ENCODE results near the gene KCNG2.

Gene KCNG2

DNA sequence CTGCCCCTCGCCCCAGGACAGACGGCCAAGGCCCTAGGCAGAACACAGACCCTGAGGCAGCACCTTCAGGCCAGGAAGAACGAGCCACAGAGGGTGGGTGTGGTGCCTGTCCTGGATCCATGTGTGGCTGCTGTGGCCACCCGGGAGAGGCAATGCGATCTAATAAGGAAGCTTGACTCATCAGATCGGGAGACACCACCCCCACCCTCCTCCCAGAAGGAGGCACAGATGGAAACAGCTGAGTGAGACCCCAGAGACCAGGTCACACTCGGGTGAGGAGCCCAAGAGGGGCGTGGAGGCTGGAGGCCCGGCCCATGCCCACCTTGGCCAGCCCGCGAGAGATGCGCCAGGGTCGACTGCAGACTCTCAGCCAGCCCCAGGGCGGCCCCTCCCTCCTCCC is 20.3 kb downstream of the KCNG2 start:
- Histone ChIP-seq H3K9me2 (replicated peaks; ENCODE audit: low read depth, low read length) (no peaks in the 10 kb centered on the region), H3K79me2 (ENCODE audit: insufficient read depth, low read length) (no peaks in the 10 kb centered on the region), H3K4me2 (ENCODE audit: low read depth, low read length, poor library complexity, severe bottlenecking) (no peak overlapping the region), H3K27me3 (ENCODE audit: insufficient read depth, low read length, poor library complexity, severe bottlenecking) (no peaks in the 10 kb centered on the region), H3K36me3 (ENCODE audit: insufficient read depth, low read length) (no peaks in the 10 kb centered on the region), H3F3A (ENCODE audit: low read depth) (no peaks in the 10 kb centered on the region), H3K9ac (ENCODE audit: low read depth, low read length, poor library complexity, severe bottlenecking) (no peak overlapping the region), H3K4me3 (ENCODE audit: low read length, poor library complexity, severe bottlenecking) (no peak overlapping the region), H3K9me3 (ENCODE audit: insufficient read depth, low read depth, low read length) (peaks cover 26% of the 10 kb centered on the region; the same call in 1 of the 2 replicates), H3K4me1 (ENCODE audit: insufficient read depth, low read length, poor library complexity, severe bottlenecking) (no peaks in the 10 kb centered on the region), H2AFZ (ENCODE audit: low read length) (no peak overlapping the region), H4K20me1 (ENCODE audit: insufficient read depth, low read length, poor library complexity, severe bottlenecking) (no peaks in the 10 kb centered on the region)
- TF ChIP-seq, protein P1, sequence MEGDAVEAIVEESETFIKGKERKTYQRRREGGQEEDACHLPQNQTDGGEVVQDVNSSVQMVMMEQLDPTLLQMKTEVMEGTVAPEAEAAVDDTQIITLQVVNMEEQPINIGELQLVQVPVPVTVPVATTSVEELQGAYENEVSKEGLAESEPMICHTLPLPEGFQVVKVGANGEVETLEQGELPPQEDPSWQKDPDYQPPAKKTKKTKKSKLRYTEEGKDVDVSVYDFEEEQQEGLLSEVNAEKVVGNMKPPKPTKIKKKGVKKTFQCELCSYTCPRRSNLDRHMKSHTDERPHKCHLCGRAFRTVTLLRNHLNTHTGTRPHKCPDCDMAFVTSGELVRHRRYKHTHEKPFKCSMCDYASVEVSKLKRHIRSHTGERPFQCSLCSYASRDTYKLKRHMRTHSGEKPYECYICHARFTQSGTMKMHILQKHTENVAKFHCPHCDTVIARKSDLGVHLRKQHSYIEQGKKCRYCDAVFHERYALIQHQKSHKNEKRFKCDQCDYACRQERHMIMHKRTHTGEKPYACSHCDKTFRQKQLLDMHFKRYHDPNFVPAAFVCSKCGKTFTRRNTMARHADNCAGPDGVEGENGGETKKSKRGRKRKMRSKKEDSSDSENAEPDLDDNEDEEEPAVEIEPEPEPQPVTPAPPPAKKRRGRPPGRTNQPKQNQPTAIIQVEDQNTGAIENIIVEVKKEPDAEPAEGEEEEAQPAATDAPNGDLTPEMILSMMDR (conservative IDR thresholded peaks at IDR 0.05; ENCODE audit: low read length): no peak
- no peak for TF ChIP-seq EZH2phosphoT487 (IDR thresholded peaks at IDR 0.05; ENCODE audit: borderline replicate concordance)

DNA sequence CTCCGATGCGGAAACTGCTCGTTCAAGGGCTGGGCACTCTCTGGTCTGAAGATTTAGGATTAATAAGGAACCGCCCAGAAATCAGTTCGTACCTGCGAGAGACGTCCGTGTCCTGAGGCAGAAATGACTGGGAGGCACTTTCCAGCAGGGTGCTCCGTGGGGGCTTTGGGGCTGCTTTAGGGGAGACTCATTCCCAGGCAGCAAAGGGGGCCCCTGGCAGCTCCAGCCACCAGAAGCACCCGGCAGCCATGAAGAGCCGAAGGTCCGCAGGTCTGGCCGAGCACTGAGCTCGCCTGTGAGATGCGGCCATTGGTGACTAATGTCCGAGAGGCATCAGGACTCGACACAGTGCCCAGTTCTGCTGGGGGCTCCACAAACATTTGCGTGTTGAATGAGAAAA is 20.9 kb downstream of the KCNG2 start:
- H4K20me1 ChIP-seq (ENCODE audit: insufficient read depth, low read length, poor library complexity, severe bottlenecking): no peaks in the 10 kb centered on the region
- H3K9me3 ChIP-seq (ENCODE audit: insufficient read depth, low read depth, low read length): peaks cover 26% of the 10 kb centered on the region; the same call in 1 of the 2 replicates
- H3K9me2 ChIP-seq (replicated peaks; ENCODE audit: low read depth, low read length): no peaks in the 10 kb centered on the region
- H3K4me3 ChIP-seq (ENCODE audit: low read length, poor library complexity, severe bottlenecking): no peak overlapping the region
- no peaks in the 10 kb centered on the region for H3F3A ChIP-seq (ENCODE audit: low read depth)
- no peak overlapping the region for H3K9ac ChIP-seq (ENCODE audit: low read depth, low read length, poor library complexity, severe bottlenecking)
- H3K27me3 ChIP-seq (ENCODE audit: insufficient read depth, low read length, poor library complexity, severe bottlenecking): no peaks in the 10 kb centered on the region
- H3K79me2 ChIP-seq (ENCODE audit: insufficient read depth, low read length): no peaks in the 10 kb centered on the region
- H3K4me2 ChIP-seq (ENCODE audit: low read depth, low read length, poor library complexity, severe bottlenecking): no peak overlapping the region
- no peaks in the 10 kb centered on the region for H3K36me3 ChIP-seq (ENCODE audit: insufficient read depth, low read length)
- no peaks in the 10 kb centered on the region for H3K4me1 ChIP-seq (ENCODE audit: insufficient read depth, low read length, poor library complexity, severe bottlenecking)
- TF ChIP-seq EZH2phosphoT487 (IDR thresholded peaks at IDR 0.05; ENCODE audit: borderline replicate concordance): no peak
- H2AFZ ChIP-seq (ENCODE audit: low read length): no peak overlapping the region

DNA sequence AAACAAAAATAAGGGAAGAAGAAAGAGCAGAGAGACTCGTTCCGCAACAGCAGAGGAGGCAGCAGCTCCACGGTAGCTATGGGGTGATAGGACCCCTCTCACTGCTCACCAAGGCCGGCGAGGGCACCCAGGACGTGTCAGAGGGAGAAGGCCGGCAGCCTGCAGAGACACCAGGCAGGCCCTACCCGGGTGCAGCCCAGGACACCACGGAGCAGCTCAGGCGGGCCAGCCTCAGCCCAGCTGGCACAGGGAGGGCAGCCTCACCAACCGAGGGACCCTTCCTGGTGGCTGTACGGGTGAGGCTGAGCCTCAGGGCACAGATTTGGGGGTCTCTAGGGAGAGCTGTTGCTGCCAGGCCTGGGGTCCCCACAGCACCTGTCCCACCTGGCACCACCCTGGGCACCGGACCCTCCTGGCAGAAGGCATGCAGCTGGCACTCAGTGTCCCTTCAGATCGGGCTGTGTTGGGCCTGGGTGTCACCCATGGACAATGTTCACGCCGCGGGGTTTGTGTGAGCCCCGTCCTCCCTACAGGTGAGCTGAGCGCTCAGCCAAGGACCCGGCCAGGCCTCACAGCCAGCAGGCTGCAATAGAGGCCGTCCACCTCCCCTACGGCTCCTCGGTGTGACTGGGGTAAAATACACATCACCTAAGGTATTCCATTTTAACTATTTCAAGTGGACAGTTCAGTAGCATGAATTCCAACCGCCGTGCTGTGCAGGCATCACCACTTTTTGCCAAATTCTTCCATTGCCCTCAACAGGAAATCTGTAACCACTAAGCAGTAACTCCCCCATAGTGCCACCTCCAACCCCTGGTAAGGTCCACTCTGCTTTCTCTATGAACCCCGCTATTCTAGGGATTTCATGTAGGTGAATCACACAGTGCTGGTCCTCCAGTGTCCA is 21.6 kb downstream of the KCNG2 start:
- Histone ChIP-seq H3K4me1 (ENCODE audit: insufficient read depth, low read length, poor library complexity, severe bottlenecking) (no peaks in the 10 kb centered on the region), H2AFZ (ENCODE audit: low read length) (no peak overlapping the region), H3F3A (ENCODE audit: low read depth) (no peaks in the 10 kb centered on the region), H4K20me1 (ENCODE audit: insufficient read depth, low read length, poor library complexity, severe bottlenecking) (no peaks in the 10 kb centered on the region), H3K4me2 (ENCODE audit: low read depth, low read length, poor library complexity, severe bottlenecking) (no peak overlapping the region), H3K9me2 (replicated peaks; ENCODE audit: low read depth, low read length) (no peaks in the 10 kb centered on the region), H3K27me3 (ENCODE audit: insufficient read depth, low read length, poor library complexity, severe bottlenecking) (no peaks in the 10 kb centered on the region), H3K79me2 (ENCODE audit: insufficient read depth, low read length) (no peaks in the 10 kb centered on the region), H3K36me3 (ENCODE audit: insufficient read depth, low read length) (no peaks in the 10 kb centered on the region), H3K9me3 (ENCODE audit: insufficient read depth, low read depth, low read length) (peaks cover 23% of the 10 kb centered on the region; the same call in 1 of the 2 replicates), H3K4me3 (ENCODE audit: low read length, poor library complexity, severe bottlenecking) (no peak overlapping the region), H3K9ac (ENCODE audit: low read depth, low read length, poor library complexity, severe bottlenecking) (no peak overlapping the region)
- TF ChIP-seq, protein P1 (conservative IDR thresholded peaks at IDR 0.05; ENCODE audit: low read length): no peak
- no peak for TF ChIP-seq EZH2phosphoT487 (IDR thresholded peaks at IDR 0.05; ENCODE audit: borderline replicate concordance)

Data from Loucy (cell line).